Left renal pelvis (tissue), 4 donors: ENCODE measurements around the gene GLIS1. TPM values are rescaled to one million over a fixed set of nuclear protein-coding genes. Genes with fewer than 3 reads are reported as not detected.

Source experiments
- DNase-seq, 4 donors: peaks; one replicate each; pipeline ENCODE4 v3.0.0-alpha.2; 2013; ENCODE audit warnings: low read depth in 4 of 4, low spot score in 3 of 4
- polyA plus RNA-seq, 4 donors: library from polyadenylated mRNA; unstranded; fragments of 120-200 nt; gene quantifications; one replicate each; pipeline ENCODE4 v1.2.1, GENCODE V29; 2013; ENCODE audit not compliant: insufficient read length in 4 of 4

GLIS1 gene
- polyA plus RNA-seq, 4 donors = 0.29 to 3.1 (median 2.3) TPM

DNA sequence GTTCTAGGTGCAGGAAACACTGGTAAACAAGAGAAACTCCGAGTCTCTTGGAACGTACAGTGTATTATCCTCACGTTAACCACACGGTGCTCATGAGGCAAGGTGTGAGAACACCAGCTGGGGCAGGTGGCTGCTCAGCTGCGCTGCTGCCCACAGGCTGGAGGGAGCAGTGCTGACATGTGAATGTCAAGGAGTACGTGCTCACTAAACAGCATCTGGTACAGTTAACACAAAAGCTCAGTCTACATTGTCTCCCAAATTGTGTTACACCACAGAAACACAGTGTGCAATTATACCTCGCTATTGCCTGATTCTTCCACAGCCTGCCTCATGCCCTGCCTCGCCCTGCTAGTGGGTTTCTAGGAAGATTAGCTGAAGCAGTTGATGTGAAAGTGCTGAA, 138.4 kb downstream of the GLIS1 start:
- DNase-seq = no peak

DNA sequence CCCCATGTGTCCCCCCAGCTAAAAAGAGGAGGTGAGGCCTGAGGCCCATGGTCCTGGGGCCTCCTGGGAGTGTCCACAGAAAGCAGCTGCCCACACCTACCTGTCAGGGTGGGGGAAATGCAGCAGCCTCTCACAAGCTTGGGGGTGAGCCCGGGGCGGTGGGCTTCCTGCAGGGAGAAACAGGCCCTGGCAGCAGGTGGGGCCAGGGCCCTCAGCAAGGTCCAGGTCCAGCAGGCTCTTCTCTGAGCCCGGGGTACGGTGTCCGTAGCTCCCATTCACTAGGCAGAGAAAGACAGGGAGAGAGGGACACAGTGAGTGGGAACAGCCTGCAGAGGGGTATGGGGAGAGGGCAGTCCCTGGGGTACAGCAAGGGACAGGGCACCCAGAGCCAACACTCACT, 139.0 kb downstream of the GLIS1 start:
- DNase-seq = no peak

DNA sequence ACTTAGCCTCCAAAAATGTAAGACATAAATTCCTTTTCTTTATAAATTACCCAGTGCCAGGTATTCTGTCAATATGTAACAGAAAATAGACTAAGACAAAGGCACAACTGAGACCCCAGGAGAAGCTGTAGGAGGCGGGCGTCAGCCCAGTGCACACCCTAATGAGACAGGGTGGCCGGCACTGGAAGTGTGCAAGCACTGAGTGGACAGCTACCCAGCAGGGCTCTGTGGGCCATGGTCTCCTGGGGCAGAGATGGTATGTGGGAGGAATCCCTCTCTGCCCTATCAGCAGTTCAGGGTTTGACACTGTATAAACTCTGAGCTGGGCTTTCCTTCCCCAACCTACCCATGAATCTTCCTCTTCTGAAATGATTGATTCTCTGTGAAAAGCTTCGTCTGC, 139.5 kb downstream of the GLIS1 start:
- DNase-seq = no peak

- no peak for DNase-seq
Observed at GRCh38 chr1:53598966-53599365, 140.0 kb downstream of the GLIS1 start.

GRCh38 chr1:53595906-53596305, 143.1 kb downstream of the GLIS1 start:
- no peak for DNase-seq

GRCh38 chr1:53594391-53595180, 144.4 kb downstream of the GLIS1 start:
- DNase-seq = no peak

- no peak for DNase-seq
Observed at GRCh38 chr1:53593758-53594380, 145.1 kb downstream of the GLIS1 start.

- DNase-seq = no peak
Observed at GRCh38 chr1:53592985-53593757, 145.8 kb downstream of the GLIS1 start.

- no peak for DNase-seq
Observed at GRCh38 chr1:53592521-53592982, 146.4 kb downstream of the GLIS1 start.

- no peak for DNase-seq
Observed at GRCh38 chr1:53591924-53592323, 147.0 kb downstream of the GLIS1 start.

GRCh38 chr1:53590531-53591515, 148.1 kb downstream of the GLIS1 start:
- DNase-seq = peak in 1 of 4 donors; percentile 46

GRCh38 chr1:53590104-53590503, 148.9 kb downstream of the GLIS1 start:
- DNase-seq = no peak

GRCh38 chr1:53589043-53589887, 149.7 kb downstream of the GLIS1 start:
- DNase-seq = no peak

- no peak for DNase-seq
Observed at GRCh38 chr1:53588053-53588779, 150.7 kb downstream of the GLIS1 start.

DNA sequence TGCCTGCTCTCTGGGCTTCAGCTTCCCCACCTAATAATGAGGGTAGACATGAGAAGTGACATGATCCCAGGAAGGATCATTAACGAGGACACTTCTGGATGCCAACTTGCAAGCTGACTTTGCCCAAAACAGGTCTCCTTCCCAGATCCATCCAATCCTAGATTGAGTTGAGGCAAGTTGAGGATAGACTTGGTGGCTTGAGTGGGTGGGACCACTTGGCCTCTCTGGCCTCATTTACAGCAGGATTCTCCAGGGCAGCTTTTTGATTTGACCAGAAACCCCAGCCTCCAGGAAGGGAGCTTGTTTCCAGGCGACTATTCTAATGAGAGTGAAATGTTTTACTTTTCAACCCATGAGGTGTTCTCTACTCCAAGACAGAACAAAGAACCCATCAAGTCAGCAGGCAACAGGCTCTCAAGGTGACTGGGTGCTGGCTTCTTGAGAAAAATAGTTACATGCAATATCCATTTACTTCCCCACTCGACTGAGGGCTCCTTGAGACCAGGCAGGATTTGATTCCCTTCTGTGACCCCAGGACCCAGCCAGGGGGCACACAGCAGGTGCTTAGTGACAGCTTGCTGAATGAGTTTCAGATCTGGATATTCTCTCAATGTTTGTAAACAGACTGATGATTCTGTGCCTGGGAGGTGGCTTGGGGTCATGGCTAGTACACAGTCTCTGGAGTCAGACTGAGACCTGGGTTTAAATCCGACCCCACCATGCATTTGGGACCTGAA, 151.5 kb downstream of the GLIS1 start:
- no peak for DNase-seq

DNA sequence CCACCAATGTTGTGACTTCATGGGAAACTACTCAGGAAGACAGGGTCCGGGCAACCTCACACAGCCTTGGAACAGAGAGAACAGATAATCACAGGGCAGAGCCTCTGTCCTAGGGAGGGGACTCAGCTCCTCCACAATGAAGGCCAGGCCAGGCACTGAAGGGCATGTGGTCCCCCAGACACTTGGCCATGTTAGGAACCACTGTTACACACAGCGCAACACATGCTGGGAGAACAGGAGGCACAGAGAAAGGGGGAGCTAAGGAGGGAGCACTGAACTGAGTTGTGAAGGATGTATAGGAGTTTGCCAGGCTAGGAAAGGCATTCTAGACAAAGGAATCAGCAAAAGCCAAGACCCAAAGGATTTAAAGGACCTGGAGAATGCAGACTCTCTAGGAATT, 152.2 kb downstream of the GLIS1 start:
- DNase-seq = no peak

DNA sequence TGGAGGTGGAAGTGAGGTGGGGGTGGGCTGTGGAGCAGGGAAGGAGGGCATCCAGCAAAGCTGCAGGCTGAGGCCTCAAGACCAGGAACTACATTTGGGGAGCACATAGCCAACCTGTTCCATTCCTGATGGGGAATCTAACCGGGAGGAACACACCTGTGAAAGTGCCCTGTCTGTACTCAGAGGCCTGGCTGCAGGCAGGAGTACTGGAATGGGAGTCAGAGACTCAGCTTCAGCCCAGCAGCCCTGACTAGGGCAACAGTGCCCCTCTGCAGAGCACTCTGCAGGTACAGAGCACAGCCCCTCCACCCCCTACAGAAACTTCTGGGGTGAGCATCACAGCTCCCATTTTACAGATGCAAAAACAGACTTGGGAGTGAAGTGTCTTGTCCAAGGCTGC, 153.4 kb downstream of the GLIS1 start:
- no peak for DNase-seq

DNA sequence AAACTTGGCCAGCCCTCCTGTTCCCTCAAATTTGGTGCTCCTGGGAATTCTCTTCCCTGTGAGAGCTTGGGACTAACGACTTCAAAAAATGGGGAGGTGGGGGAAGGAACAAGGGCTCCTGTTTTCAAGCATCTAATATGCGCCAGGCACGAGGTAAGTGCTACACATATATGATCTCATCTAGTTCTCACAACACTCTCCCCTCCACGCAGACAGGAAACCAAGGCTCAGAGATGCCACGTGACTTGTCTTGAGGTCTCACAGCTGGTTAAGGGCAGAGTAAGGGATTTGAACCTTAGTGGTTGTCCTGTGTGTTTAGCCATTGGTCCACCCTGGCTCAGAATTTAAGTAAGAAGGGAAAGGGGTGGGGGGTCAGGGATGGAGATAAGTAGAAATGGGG, 153.8 kb downstream of the GLIS1 start:
- peak in 1 of 4 donors; percentile 57 for DNase-seq
